Measurements from ENCODE around the gene HIVEP3.
"Not testable (repeated sequence)": the region's sequence is repeated elsewhere in the genome, so short reads cannot be mapped to it uniquely, and the experiment has no call there.

Gene HIVEP3

GRCh38 chr1:41712695-41713094 lies 206.0 kb downstream of the HIVEP3 start:
- DNase-seq (ENCODE audit: low read depth in 3 of 3): no peak

- DNase-seq (ENCODE audit: low read depth in 3 of 3): no peak
These were observed 206.6 kb downstream of the HIVEP3 start for GRCh38 chr1:41712081-41712480.

- DNase-seq (ENCODE audit: low read depth in 3 of 3): no peak
These were observed 207.1 kb downstream of the HIVEP3 start for GRCh38 chr1:41711581-41711980.

GRCh38 chr1:41710980-41711379 lies 207.7 kb downstream of the HIVEP3 start:
- DNase-seq (ENCODE audit: low read depth in 3 of 3): no peak

- DNase-seq (ENCODE audit: low read depth in 3 of 3): no peak
These were observed 208.8 kb downstream of the HIVEP3 start for GRCh38 chr1:41709873-41710272.

GRCh38 chr1:41709331-41709730 lies 209.4 kb downstream of the HIVEP3 start:
- DNase-seq (ENCODE audit: low read depth in 3 of 3): no peak

- no peak for DNase-seq (ENCODE audit: low read depth in 3 of 3)
These were observed 210.4 kb downstream of the HIVEP3 start for GRCh38 chr1:41708332-41708731.

GRCh38 chr1:41707793-41708192 lies 210.9 kb downstream of the HIVEP3 start:
- no peak for DNase-seq (ENCODE audit: low read depth in 3 of 3)

GRCh38 chr1:41705798-41706197 lies 212.9 kb downstream of the HIVEP3 start:
- DNase-seq (ENCODE audit: low read depth in 3 of 3): no peak

- DNase-seq (ENCODE audit: low read depth in 3 of 3): no peak
These were observed 214.5 kb downstream of the HIVEP3 start for GRCh38 chr1:41704196-41704595.

- no peak for DNase-seq (ENCODE audit: low read depth in 3 of 3)
These were observed 216.0 kb downstream of the HIVEP3 start for GRCh38 chr1:41702771-41703170.

GRCh38 chr1:41700986-41701535 lies 217.7 kb downstream of the HIVEP3 start:
- no peak for DNase-seq (ENCODE audit: low read depth in 3 of 3)

- DNase-seq (ENCODE audit: low read depth in 3 of 3): no peak
These were observed 218.1 kb downstream of the HIVEP3 start for GRCh38 chr1:41700581-41700980.

GRCh38 chr1:41699861-41700248 lies 218.9 kb downstream of the HIVEP3 start:
- DNase-seq (ENCODE audit: low read depth in 3 of 3): no peak

- DNase-seq (ENCODE audit: low read depth in 3 of 3): no peak
These were observed 219.5 kb downstream of the HIVEP3 start for GRCh38 chr1:41698916-41699860.

- no peak for DNase-seq (ENCODE audit: low read depth in 3 of 3)
These were observed 222.3 kb downstream of the HIVEP3 start for GRCh38 chr1:41696381-41696780.

GRCh38 chr1:41695118-41695745 lies 223.5 kb downstream of the HIVEP3 start:
- DNase-seq (ENCODE audit: low read depth in 3 of 3): no peak

- DNase-seq (ENCODE audit: low read depth in 3 of 3): not testable (repeated sequence)
These were observed 226.8 kb downstream of the HIVEP3 start for GRCh38 chr1:41691966-41692365.

GRCh38 chr1:41691424-41691823 lies 227.3 kb downstream of the HIVEP3 start:
- no peak for DNase-seq (ENCODE audit: low read depth in 3 of 3)

GRCh38 chr1:41690331-41690730 lies 228.4 kb downstream of the HIVEP3 start:
- DNase-seq (ENCODE audit: low read depth in 3 of 3): no peak

GRCh38 chr1:41689558-41689981 lies 229.2 kb downstream of the HIVEP3 start:
- no peak for DNase-seq (ENCODE audit: low read depth in 3 of 3)

GRCh38 chr1:41689139-41689538 lies 229.6 kb downstream of the HIVEP3 start:
- no peak for DNase-seq (ENCODE audit: low read depth in 3 of 3)

- no peak for DNase-seq (ENCODE audit: low read depth in 3 of 3)
These were observed 231.7 kb downstream of the HIVEP3 start for GRCh38 chr1:41687007-41687406.

All from stimulated activated CD4-positive, alpha-beta T cell treated with anti-CD3 and anti-CD28 coated beads, TNF-alpha, amount 100 ng/mL, for 4 hours (primary cell).